HUES48 (cell line): ENCODE measurements around the gene RPS13.
"Not testable (repeated sequence)": the region's sequence is repeated elsewhere in the genome, so short reads cannot be mapped to it uniquely, and the experiment has no call there.

ENCODE experiments used
- H3K27ac ChIP-seq: one replicate; pipeline ENCODE4 v1.7.0; 2013; ENCODE audit warnings: low read depth, low read length, inconsistent platforms
- H3K27me3 ChIP-seq: 2 replicates; pipeline ENCODE4 v1.6.1; 2013; ENCODE audit warnings: mild to moderate bottlenecking, low read length; ENCODE audit not compliant: control insufficient read depth, insufficient read depth
- H3K36me3 ChIP-seq: 2 replicates; pipeline ENCODE4 v1.6.1; 2013; ENCODE audit warnings: low read length; ENCODE audit not compliant: control insufficient read depth, insufficient read depth
- H3K4me1 ChIP-seq: 2 replicates; pipeline ENCODE4 v1.6.1; 2013; ENCODE audit warnings: mild to moderate bottlenecking, low read length; ENCODE audit not compliant: control insufficient read depth, insufficient read depth
- H3K4me3 ChIP-seq: 2 replicates; pipeline ENCODE4 v1.5.1; 2013; ENCODE audit warnings: mild to moderate bottlenecking, low read depth, low read length
- H3K9ac ChIP-seq: 2 replicates; pipeline ENCODE4 v1.6.1; 2013; ENCODE audit warnings: mild to moderate bottlenecking, low read depth, low read length, moderate library complexity
- H3K9me3 ChIP-seq: 2 replicates; pipeline ENCODE4 v1.6.1; 2013; ENCODE audit warnings: low read length; ENCODE audit not compliant: control insufficient read depth, insufficient read depth

RPS13 gene

GRCh38 chr11:17034027-17034426 is 43.4 kb downstream of the RPS13 start:
- not testable (repeated sequence) for H3K4me3 ChIP-seq, H3K27me3 ChIP-seq, H3K36me3 ChIP-seq, H3K9ac ChIP-seq, H3K27ac ChIP-seq, H3K4me1 ChIP-seq, H3K9me3 ChIP-seq

DNA sequence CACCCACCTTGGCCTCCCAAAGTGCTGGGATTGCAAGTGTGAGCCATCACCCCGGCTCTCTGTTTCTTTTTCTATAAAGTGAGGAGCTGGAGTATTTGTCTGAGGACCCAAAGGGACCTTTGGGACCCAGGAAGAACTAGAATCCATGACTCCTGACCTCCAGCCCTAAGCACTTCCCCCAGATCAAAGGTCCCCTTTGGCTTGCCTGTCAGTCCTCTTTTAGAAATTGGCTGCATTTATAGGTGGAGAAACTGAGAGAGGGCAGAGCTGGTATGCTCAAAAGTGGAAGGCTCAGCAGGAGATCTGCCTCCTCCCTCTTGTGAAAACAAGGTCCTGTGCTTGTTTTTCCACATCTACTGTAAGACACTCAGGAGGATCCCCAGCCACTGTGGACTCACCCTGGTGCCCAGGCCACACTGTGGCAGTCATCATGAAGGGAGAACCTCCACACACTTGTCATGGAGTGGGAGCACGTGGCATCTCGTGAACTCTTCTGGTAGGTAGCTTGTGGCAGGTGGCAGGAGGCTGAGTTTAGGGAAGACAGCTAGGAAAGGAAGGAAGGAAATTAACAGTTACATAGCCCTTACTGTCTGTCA is 50.9 kb downstream of the RPS13 start:
- no peak overlapping the region for H3K27ac ChIP-seq
- no peak overlapping the region for H3K9ac ChIP-seq
- no peak overlapping the region for H3K4me3 ChIP-seq
- H3K4me1 ChIP-seq: no peaks in the 10 kb centered on the region
- no peaks in the 10 kb centered on the region for H3K27me3 ChIP-seq
- peaks cover 7% of the 10 kb centered on the region; the same call in 1 of the 2 replicates for H3K36me3 ChIP-seq
- H3K9me3 ChIP-seq: no peaks in the 10 kb centered on the region

GRCh38 chr11:17024924-17025323 is 52.5 kb downstream of the RPS13 start:
- Histone ChIP-seq H3K4me3 (no peak overlapping the region), H3K4me1 (peaks cover 9% of the 10 kb centered on the region), H3K27ac (no peak overlapping the region), H3K27me3 (no peaks in the 10 kb centered on the region), H3K9ac (no peak overlapping the region), H3K36me3 (peaks cover 12% of the 10 kb centered on the region), H3K9me3 (no peaks in the 10 kb centered on the region)
